IPS DF 19.7 (cell line): ENCODE results near the gene PTGES3.

Experiments
- DNase-seq: peaks from one replicate; pipeline ENCODE4 v3.0.0-alpha.2; 2013; ENCODE audit warnings: low read depth, low spot score

Gene PTGES3

DNA sequence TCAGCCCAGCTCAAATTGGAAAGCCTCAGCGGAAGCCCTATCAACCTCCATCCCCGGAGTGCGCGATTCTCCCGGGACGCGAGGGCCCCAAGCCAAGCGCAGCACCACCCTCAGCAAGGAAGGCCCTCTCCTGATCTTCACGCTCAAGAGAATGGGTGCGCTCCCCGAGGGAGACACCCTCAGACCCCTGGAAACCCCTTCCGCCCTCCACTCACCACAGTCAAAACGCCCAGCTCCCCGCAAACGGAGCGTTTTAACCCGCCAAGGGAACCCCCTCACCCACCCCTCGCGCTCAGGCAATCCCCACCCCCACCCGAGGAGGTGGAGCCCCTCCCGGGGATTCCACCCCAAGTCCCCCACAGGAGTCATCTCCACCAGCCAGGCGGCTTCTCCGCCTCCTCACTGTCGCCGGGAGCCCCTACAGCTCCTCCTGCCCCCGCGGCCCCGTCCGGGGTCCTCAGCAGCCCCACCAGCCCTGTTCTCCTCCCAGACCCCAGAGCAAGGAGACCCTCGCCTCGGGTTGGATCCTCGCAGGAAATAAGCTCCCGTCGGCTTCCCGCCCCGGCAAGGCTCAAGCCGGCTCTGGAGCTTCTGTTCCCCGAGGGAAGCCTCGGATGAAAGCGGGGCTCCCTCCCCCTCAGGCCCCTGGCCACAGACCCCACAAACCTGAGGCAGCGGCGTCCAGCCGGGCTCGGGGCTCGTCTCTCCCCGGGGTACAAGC lies 58.5 kb downstream of the PTGES3 start:
- DNase-seq, result no peak

DNA sequence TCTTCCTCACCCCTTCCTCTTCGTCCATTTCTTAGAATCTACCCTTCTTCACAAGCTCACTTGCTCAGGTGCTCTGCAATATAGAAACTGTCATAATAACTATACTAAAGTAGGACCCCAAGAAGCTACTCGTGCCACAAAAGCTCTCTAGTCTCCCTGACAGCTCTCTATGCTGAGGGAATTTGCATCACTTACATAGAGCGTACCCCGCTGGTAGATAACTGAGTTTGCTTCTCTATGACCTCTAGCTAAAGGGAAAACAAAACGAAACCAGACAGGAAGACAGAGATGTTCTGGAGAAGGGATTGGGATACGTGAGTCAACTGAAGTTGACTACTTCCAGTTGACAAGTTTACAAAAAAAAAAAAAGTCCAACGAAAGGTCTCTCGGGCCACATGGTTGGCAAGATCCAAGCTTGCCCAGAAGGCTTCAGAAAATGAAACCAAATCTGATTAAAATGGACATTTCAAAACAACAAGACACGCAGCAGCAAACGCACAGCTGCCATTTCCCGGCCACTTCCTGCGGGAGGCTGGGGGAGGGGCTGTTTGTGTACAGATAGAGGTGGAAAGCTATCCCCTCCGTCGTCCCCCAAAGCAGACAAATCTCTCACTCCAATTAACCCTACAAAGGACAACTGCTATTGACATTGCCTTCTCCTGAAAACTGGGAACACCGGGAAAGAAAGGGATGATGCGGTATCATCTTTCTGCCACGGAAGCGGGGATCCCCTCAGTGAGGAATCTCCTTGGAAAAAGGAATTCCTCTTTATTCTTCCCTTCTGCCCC lies 59.2 kb downstream of the PTGES3 start:
- no peak for DNase-seq

GRCh38 chr12:56626701-56627100 lies 61.4 kb downstream of the PTGES3 start:
- DNase-seq, result no peak

GRCh38 chr12:56622535-56622934 lies 65.5 kb downstream of the PTGES3 start:
- DNase-seq, result no peak

DNA sequence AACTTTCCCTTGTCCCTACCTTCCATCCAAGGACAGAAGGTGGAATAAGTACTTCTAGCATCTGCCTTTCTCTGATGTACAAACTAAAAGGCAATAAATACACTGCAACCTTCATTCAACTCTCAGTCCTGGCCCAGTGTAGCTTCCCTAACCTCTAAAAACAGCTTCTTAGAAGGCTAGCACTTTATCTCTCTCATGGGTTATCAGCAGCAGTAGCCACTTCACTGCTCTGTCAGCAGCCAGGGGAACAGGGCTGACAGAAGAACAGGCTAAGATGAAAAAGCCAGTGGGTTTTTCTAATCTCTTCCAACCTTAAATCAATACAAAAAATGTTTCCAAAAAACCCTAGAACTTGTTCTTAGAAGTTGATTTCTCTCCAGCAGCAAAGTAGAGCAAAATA lies 71.2 kb downstream of the PTGES3 start:
- DNase-seq, result no peak

DNA sequence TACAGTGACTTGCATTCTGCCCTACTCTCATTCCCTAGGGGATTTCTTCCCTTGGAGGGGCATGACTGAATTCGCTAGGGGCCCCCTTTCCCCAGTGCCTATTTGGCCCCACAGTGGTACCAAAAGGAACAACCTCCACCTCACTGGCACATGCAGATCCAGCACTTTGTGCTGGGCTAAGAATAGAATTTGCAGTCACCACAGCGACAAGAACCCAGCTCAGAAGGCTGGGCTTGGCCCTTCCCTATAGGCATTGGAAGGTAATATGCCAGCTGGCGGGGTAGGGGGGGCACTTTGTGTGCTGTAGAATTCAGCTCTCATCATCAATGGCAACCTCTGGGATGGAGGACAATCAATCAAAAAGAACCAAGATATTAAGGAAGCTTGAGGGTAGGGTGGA lies 71.8 kb downstream of the PTGES3 start:
- DNase-seq, result no peak

- DNase-seq, result no peak
Measured at GRCh38 chr12:56614627-56615026, 73.5 kb downstream of the PTGES3 start.
